Occipital lobe (tissue), 2 donors: ENCODE measurements around the gene ZNRF4. TPM values are rescaled to one million over a fixed set of nuclear protein-coding genes. Genes with fewer than 3 reads are reported as not detected.

Experiments used
- DNase-seq: peaks from one replicate; lab custom pipeline; 2025; lab: John Stamatoyannopoulos, UW
- total RNA-seq: library from RNA; depleted of rRNA; stranded (reverse); fragments of >200 nt; gene quantifications from one replicate; pipeline ENCODE4 v1.2.3, GENCODE V29; 2014

ZNRF4 gene
- total RNA-seq, 1 donor from 2014 or later = not detected

GRCh38 chr19:5440299-5440698 lies 14.9 kb upstream of the ZNRF4 start:
- DNase-seq = no peak

GRCh38 chr19:5443723-5444122 lies 11.5 kb upstream of the ZNRF4 start:
- DNase-seq = no peak

GRCh38 chr19:5444431-5444830 lies 10.8 kb upstream of the ZNRF4 start:
- no peak for DNase-seq

GRCh38 chr19:5445071-5445470 lies 10.1 kb upstream of the ZNRF4 start:
- DNase-seq = no peak

- no peak for DNase-seq
Measured at GRCh38 chr19:5445561-5446055, 9.6 kb upstream of the ZNRF4 start.

- DNase-seq = no peak
Measured at GRCh38 chr19:5447700-5448311, 7.4 kb upstream of the ZNRF4 start.

- no peak for DNase-seq
Measured at GRCh38 chr19:5448374-5448773, 6.8 kb upstream of the ZNRF4 start.

GRCh38 chr19:5450482-5451126 lies 4.6 kb upstream of the ZNRF4 start:
- DNase-seq = no peak

- no peak for DNase-seq
Measured at GRCh38 chr19:5451494-5451893, 3.7 kb upstream of the ZNRF4 start.

- no peak for DNase-seq
Measured at GRCh38 chr19:5452594-5453565, 2.3 kb upstream of the ZNRF4 start.

- no peak for DNase-seq
Measured at GRCh38 chr19:5454743-5455142, 474 bp upstream of the ZNRF4 start.

GRCh38 chr19:5456130-5456840 lies 1.1 kb downstream of the ZNRF4 start:
- DNase-seq = no peak

GRCh38 chr19:5456841-5457200 lies 1.6 kb downstream of the ZNRF4 start:
- DNase-seq = no peak

- no peak for DNase-seq
Measured at GRCh38 chr19:5457709-5458108, 2.5 kb downstream of the ZNRF4 start.

- no peak for DNase-seq
Measured at GRCh38 chr19:5458420-5458819, 3.2 kb downstream of the ZNRF4 start.

- DNase-seq = no peak
Measured at GRCh38 chr19:5459360-5459759, 4.1 kb downstream of the ZNRF4 start.

GRCh38 chr19:5460748-5461147 lies 5.5 kb downstream of the ZNRF4 start:
- DNase-seq = no peak

GRCh38 chr19:5463959-5464358 lies 8.7 kb downstream of the ZNRF4 start:
- no peak for DNase-seq

- no peak for DNase-seq
Measured at GRCh38 chr19:5466072-5466471, 10.9 kb downstream of the ZNRF4 start.

GRCh38 chr19:5466814-5467291 lies 11.6 kb downstream of the ZNRF4 start:
- DNase-seq = no peak

- no peak for DNase-seq
Measured at GRCh38 chr19:5470264-5470671, 15.1 kb downstream of the ZNRF4 start.
